K562 (cell line): ENCODE measurements around the gene FOXRED2. TPM values are rescaled to one million over a fixed set of nuclear protein-coding genes. Genes with fewer than 3 reads are reported as not detected.

Experiments
- ATAC-seq: fragments of 200-7000 bp; cut with Tn5 transposase; 3 replicates; pipeline ENCODE4 v1.9.1; 2020; ENCODE audit warnings: moderate library complexity
- Bru-seq: library from RNA; stranded (reverse); fragments of 400-500 nt; gene quantifications from one replicate; lab custom pipeline; 2021; lab: Mats Ljungman, UMichigan
- BruChase-seq, 2 experiments: library from RNA; stranded (reverse); fragments of 400-500 nt; gene quantifications; one replicate each; lab custom pipeline; 2021; lab: Mats Ljungman, UMichigan
- BruUV-seq: library from RNA; stranded (reverse); fragments of 400-500 nt; replicated peaks from 2 replicates; lab custom pipeline; 2021; lab: Mats Ljungman, UMichigan
- CTCF ChIA-PET: fragments of 300-600 bp; formaldehyde crosslinking; extraction: SDS; loops from one replicate; lab custom pipeline; 2021; ENCODE audit warnings: low intra/inter-chr PET ratio; lab: Yijun Ruan, JAX
- POLR2A ChIA-PET: fragments of 300-600, 350-650 bp; sonication (Branson Sonifier 250); formaldehyde crosslinking; extraction: SDS; loops from one replicate; lab custom pipeline; 2021; ENCODE audit warnings: antibody characterized with exemption, inconsistent platforms; lab: Yijun Ruan, JAX
- DNase-seq, 4 experiments: peaks; one replicate each; pipeline versions ENCODE4 v3.0.0 to v3.0.0-alpha.2; 2011 to 2018; ENCODE audit warnings: low spot score in 3 of 4, mixed read lengths in 3 of 4; ENCODE audit errors: extremely low read depth in 1 of 4
- FAIRE-seq: peaks from 2 replicates; lab custom pipeline; 2011; peaks lifted over from hg19 to GRCh38; lab: Jason Lieb, UNC
- H2AFZ ChIP-seq: 2 replicates; pipeline ENCODE4 v1.6.0; 2011; ENCODE audit warnings: low read depth, low read length, control low read depth, inconsistent platforms
- H3K27ac ChIP-seq: fragments of 200-600 bp; 3 replicates; pipeline ENCODE4 v1.8.0; 2011; ENCODE audit warnings: low read depth, mild to moderate bottlenecking, control low read depth, inconsistent platforms, low read length, moderate library complexity, mixed read lengths; ENCODE audit errors: extremely low read depth
- H3K27me3 ChIP-seq, 2 experiments: fragments of 300-600 bp in 1 of 2; 2 replicates in 1 of 2; 3 replicates in 1 of 2; pipeline versions ENCODE4 v1.6.0 to v1.8.0; 2011; ENCODE audit warnings: inconsistent platforms in 2 of 2, low read length in 2 of 2, mild to moderate bottlenecking in 1 of 2, mixed read lengths in 1 of 2, moderate library complexity in 1 of 2; ENCODE audit not compliant: control insufficient read depth in 2 of 2, insufficient read depth in 2 of 2
- H3K36me3 ChIP-seq: fragments of 300-600 bp; 3 replicates; pipeline ENCODE4 v1.8.0; 2011; ENCODE audit warnings: mild to moderate bottlenecking, low read length, inconsistent platforms; ENCODE audit not compliant: control insufficient read depth, insufficient read depth
- H3K4me1 ChIP-seq, 2 experiments: fragments of 200-600 bp in 1 of 2; replicated peaks in 1 of 2; 2 replicates in 1 of 2; 3 replicates in 1 of 2; pipeline versions ENCODE4 v1.5.1 to v1.8.0; 2011; ENCODE audit warnings: inconsistent platforms in 2 of 2, low read length in 2 of 2, mild to moderate bottlenecking in 1 of 2, mixed read lengths in 1 of 2, moderate library complexity in 1 of 2; ENCODE audit not compliant: control insufficient read depth in 2 of 2, insufficient read depth in 2 of 2
- H3K4me2 ChIP-seq: 2 replicates; pipeline ENCODE4 v1.6.1; 2011; ENCODE audit warnings: low read length, control low read depth, inconsistent platforms, mixed read lengths; ENCODE audit not compliant: insufficient read depth
- H3K4me3 ChIP-seq: fragments of 200-600 bp; sonication (generic), shearing (Covaris generic); 2 replicates; pipeline ENCODE4 v1.5.1; 2016; ENCODE audit warnings: control low read depth, inconsistent platforms
- H3K79me2 ChIP-seq: fragments of 200-600 bp; 3 replicates; pipeline ENCODE4 v1.8.0; 2011; ENCODE audit warnings: low read length, inconsistent platforms; ENCODE audit not compliant: control insufficient read depth, insufficient read depth
- H3K9ac ChIP-seq, 2 experiments: 2 replicates each; pipeline versions ENCODE4 v1.6.0 to v1.6.1; 2011; ENCODE audit warnings: low read depth in 2 of 2, low read length in 2 of 2, control low read depth in 1 of 2, inconsistent platforms in 1 of 2, mild to moderate bottlenecking in 1 of 2, mixed read lengths in 1 of 2; ENCODE audit not compliant: insufficient read depth in 1 of 2
- H3K9me1 ChIP-seq: one replicate; pipeline ENCODE4 v1.6.0; 2011; ENCODE audit warnings: inconsistent platforms, mild to moderate bottlenecking, low read length, moderate library complexity; ENCODE audit not compliant: control insufficient read depth, insufficient read depth
- H3K9me3 ChIP-seq: replicated peaks from 2 replicates; pipeline ENCODE4 v1.5.1; 2011; ENCODE audit warnings: low read depth, low read length, inconsistent platforms; ENCODE audit not compliant: control insufficient read depth, insufficient read depth
- H4K20me1 ChIP-seq: replicated peaks from 2 replicates; pipeline ENCODE4 v1.6.1; 2011; ENCODE audit warnings: low read length, inconsistent platforms, mixed read lengths; ENCODE audit not compliant: control insufficient read depth, insufficient read depth
- FOXP4 ChIP-seq: sonication (generic); formaldehyde crosslinking; IDR thresholded peaks from 2 replicates; pipeline ENCODE4 v1.8.0; 2022; ENCODE audit warnings: mild to moderate bottlenecking, missing genetic modification reagents, borderline replicate concordance
- GTF2F1 ChIP-seq: IDR thresholded peaks from 2 replicates; pipeline ENCODE4 v1.6.1; 2011; ENCODE audit warnings: low read depth, low read length, improper control_type of control experiment
- PATZ1 ChIP-seq: fragments of 250-450 bp; sonication (Bioruptor Pico); IDR thresholded peaks from 2 replicates; pipeline ENCODE4 v1.5.0; 2020; ENCODE audit warnings: mild to moderate bottlenecking, borderline replicate concordance
- RBFOX2 ChIP-seq: fragments of 200-400 bp; formaldehyde crosslinking; IDR thresholded peaks from 2 replicates; pipeline ENCODE4 v1.6.1; 2017; ENCODE audit warnings: low read depth, mild to moderate bottlenecking, low read length, moderate library complexity
- WGBS: fragments of 100-300 bp; shearing (Covaris generic); methylation state at CpG from one replicate; pipeline ENCODE4 v1.1.6; 2016; ENCODE audit warnings: low coverage, mixed read lengths; ENCODE audit not compliant: insufficient coverage; ENCODE audit errors: missing lambda C conversion rate; 5-methylcytosine and 5-hydroxymethylcytosine counted together
- in situ Hi-C: fragments of 300-500 bp; cut with MboI; formaldehyde crosslinking; loops from 4 replicates; pipeline ENCODE4 v1.15.0; 2018; ENCODE audit warnings: inconsistent platforms, mixed read lengths
- intact Hi-C: fragments of 100-400 bp; cut with micrococcal nuclease; formaldehyde crosslinking; loops from 2 replicates; pipeline ENCODE4 v1.14.2; 2022
- long read RNA-seq, 3 experiments: library from polyadenylated mRNA in 2 of 3; library from RNA in 1 of 3; unstranded in 2 of 3; stranded (forward) in 1 of 3; transcript quantifications; one replicate each; pipeline ENCODE4 v2.0.0, GENCODE V29; 2019 to 2022
- polyA minus RNA-seq, 3 experiments: library from RNA; depleted of rRNA, polyadenylated mRNA; stranded (reverse); fragments of >200 nt; gene quantifications; 2 replicates each; pipeline ENCODE4 v1.2.3, GENCODE V29; 2011
- polyA plus RNA-seq, 8 experiments: library from polyadenylated mRNA; depleted of rRNA in 4 of 8; stranded (reverse) in 5 of 8; unstranded in 3 of 8; fragments of >200 nt; fragmentation: Nextera tagmentation in 2 of 8; fragmentation: Illumina TruSeq in 1 of 8; extraction: Ambion mirVana in 2 of 8; extraction: Trizol in 1 of 8; gene quantifications; 2 replicates each; pipeline versions ENCODE4 v1.2.1 to v1.2.3, GENCODE V29; 2011 to 2014; ENCODE audit warnings: inconsistent platforms in 1 of 8, missing spikeins in 1 of 8
- total RNA-seq, 7 experiments: library from RNA; depleted of rRNA in 6 of 7; stranded (reverse); fragments of >200 nt in 6 of 7; fragmentation: Illumina TruSeq in 2 of 7; extraction: Trizol in 2 of 7; gene quantifications; 2 replicates each; pipeline versions ENCODE4 v1.2.1 to v1.2.3, GENCODE V29; 2011 to 2021; ENCODE audit warnings: low replicate concordance in 1 of 7
- TF ChIP-seq, protein P1 (sequence below), 3 experiments: fragments of 200-800 bp in 1 of 3; fragments of 250-450 bp in 1 of 3; fragments of 450-650 bp in 1 of 3; sonication (Bioruptor Pico) in 1 of 3; sonication (Bioruptor generic) in 1 of 3; formaldehyde crosslinking in 1 of 3; IDR thresholded peaks; 2 replicates each; pipeline versions ENCODE4 v1.6.1 to v1.8.0; 2016 to 2022; ENCODE audit warnings: mild to moderate bottlenecking in 2 of 3, missing genetic modification characterization in 2 of 3, missing compliant biosample characterization in 1 of 3, moderate library complexity in 1 of 3

FOXRED2 gene
- 10.1 and 19.1 TPM in 2 replicates for total RNA-seq (2011; cell fraction: chromatin; rRNA removed; ENCODE audit: low replicate concordance)
- 17.4 and 20.0 TPM in 2 replicates for total RNA-seq (2011; cell fraction: nucleolus; rRNA removed)
- 16.1 and 24.4 TPM in 2 replicates for total RNA-seq (2011; cell fraction: nucleoplasm; rRNA removed)
- 11.2 and 14.1 TPM in 2 replicates for total RNA-seq (2014; rRNA removed)
- 5.7 and 5.8 TPM in 2 replicates for total RNA-seq (2014; rRNA removed; fragmentation: Illumina TruSeq; extraction: Trizol)
- 7.8 and 8.9 TPM in 2 replicates for total RNA-seq (2015; rRNA removed; fragmentation: Illumina TruSeq; extraction: Trizol)
- total RNA-seq (2021): 42.3 and 48.4 TPM in 2 replicates
- polyA plus RNA-seq (2011; rRNA removed): 2.8 and 3.8 TPM in 2 replicates
- polyA plus RNA-seq (2011; cell fraction: cytosol; rRNA removed): 4.5 and 6.9 TPM in 2 replicates
- 5.0 and 9.6 TPM in 2 replicates for polyA plus RNA-seq (2011; cell fraction: nucleus; rRNA removed)
- polyA plus RNA-seq (2012): 15.8 and 21.8 TPM in 2 replicates
- polyA plus RNA-seq (2014; fragmentation: Illumina TruSeq; extraction: Trizol): 19.8 and 20.6 TPM in 2 replicates
- polyA plus RNA-seq (2014; fragmentation: Nextera tagmentation; extraction: Ambion mirVana): 1 to 10 TPM; 5.4 to 5.7 TPM
- 10.1 and 14.3 TPM in 2 replicates for polyA plus RNA-seq (2014; rRNA removed)
- polyA minus RNA-seq (2011; rRNA and poly(A)+ RNA removed): 4.2 and 5.8 TPM in 2 replicates
- 11.1 and 14.3 TPM in 2 replicates for polyA minus RNA-seq (2011; cell fraction: cytosol; rRNA and poly(A)+ RNA removed)
- polyA minus RNA-seq (2011; cell fraction: nucleus; rRNA and poly(A)+ RNA removed): 4.0 and 4.6 TPM in 2 replicates
- percentile 57 among the genes with signal in this experiment for Bru-seq, nascent RNA
- BruChase-seq, experiment 1, labeled RNA remaining after a 2-hour chase: percentile 57 among the genes with signal in this experiment
- percentile 57 among the genes with signal in this experiment for BruChase-seq, experiment 2, labeled RNA remaining after a 6-hour chase
- long read RNA-seq, experiment 1, partial matches to known transcripts: 6 of 123 reads
- long read RNA-seq, experiment 1, other reads (novel, unspliced or antisense): 115 of 123 reads
- long read RNA-seq, experiment 2, full-length matches to known transcripts: 8 of 41 reads
- long read RNA-seq, experiment 2, partial matches to known transcripts: 0 of 41 reads
- long read RNA-seq, experiment 2, other reads (novel, unspliced or antisense): 33 of 41 reads
- long read RNA-seq, experiment 3, partial matches to known transcripts: 3 of 4 reads
- long read RNA-seq, experiment 3, other reads (novel, unspliced or antisense): 1 of 4 reads

DNA sequence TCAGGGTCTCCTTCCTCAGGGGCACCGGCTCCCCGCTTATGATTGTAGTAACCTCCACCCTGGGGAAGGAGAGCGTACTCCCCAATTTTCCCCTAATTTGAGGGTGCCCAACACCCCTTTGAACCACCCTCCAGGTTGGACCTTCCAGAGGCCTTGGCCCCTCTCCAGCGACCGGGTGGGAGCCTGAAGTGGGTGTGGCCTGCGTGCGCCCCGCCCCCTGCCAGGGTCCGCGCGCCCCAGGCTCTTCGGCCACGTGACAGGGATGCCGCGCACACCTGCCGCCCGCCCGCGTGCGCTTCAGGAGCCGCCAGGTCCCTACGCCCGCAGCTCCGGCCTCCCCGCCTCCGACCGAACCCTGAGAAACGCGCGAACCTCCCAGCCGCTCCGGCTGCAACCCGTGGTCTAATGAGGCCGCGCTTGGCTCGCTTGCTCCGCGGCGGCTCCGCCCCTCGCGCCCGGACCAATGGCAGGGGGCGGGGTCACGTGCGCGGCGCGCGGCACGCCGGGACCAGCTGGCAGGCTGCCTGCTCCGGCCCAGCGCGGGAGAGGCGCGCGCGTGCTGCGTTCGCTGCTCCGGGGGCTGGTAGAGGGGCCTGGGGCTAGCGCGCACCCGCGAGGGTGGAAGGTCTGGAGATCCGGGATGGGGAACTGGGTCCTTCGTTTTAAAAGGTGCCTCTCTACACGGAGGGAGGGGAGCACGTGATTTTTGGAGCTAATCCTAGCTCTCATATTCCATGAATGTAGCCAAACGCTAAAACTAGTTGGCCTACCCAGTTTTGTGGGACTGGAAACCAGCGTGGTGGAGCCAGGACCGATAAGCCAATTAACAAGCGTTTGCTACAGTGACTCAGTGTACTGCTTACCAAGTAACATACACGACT lies at the start of gene FOXRED2:
FOXRED2 (minus strand) TSS at position 404 of the 881 bp plus-strand sequence. CDS start 618 bp downstream, outside the sequence.
- in situ Hi-C loops (no loop called here), intact Hi-C loops (loop anchor here (2.0 kb wide), 1 partner anchor 26 kb away; the partner anchor contains the start of gene TXN2)
- ChIA-PET POLR2A (interaction anchor here (0.7 to 2.6 kb wide), 8 partner anchors 9 to 26 kb away, joined by 3 to 13 read pairs (median 4); no protein-coding TSS in a partner anchor), CTCF (no interaction called here)
- Histone ChIP-seq H3K9me3 (no peaks in the 10 kb centered on the region), H3K9me1 (no peaks in the 10 kb centered on the region), H3K36me3 (peaks cover 43% of the 10 kb centered on the region), H3K27me3 (no peaks in the 10 kb centered on the region), H3K9ac (peak within 1 kb of the TSS; percentile 45 to 88), H3K4me3 (peak within 1 kb of the TSS; percentile 53), H3K4me1 (peaks cover 19 to 31% of the 10 kb centered on the region in 2 experiments), H3K27ac (peak within 1 kb of the TSS; percentile 66), H3K79me2 (peaks cover 17% of the 10 kb centered on the region), H2AFZ (peak within 1 kb of the TSS; percentile 82), H3K4me2 (peak within 1 kb of the TSS; percentile 78), H4K20me1 (no peaks in the 10 kb centered on the region)
- FAIRE-seq (peak; percentile 85), ATAC-seq (peak; percentile 92), DNase-seq (peak; percentile 90 to 94 (median 93))
- TSS peak; percentile 28 for BruUV-seq
- WGBS: 3% methylated on average over 25 of the region's 75 CpGs
- TF ChIP-seq FOXP4: no peak
- TF ChIP-seq RBFOX2: peak; percentile 94
- TF ChIP-seq, protein P1, sequence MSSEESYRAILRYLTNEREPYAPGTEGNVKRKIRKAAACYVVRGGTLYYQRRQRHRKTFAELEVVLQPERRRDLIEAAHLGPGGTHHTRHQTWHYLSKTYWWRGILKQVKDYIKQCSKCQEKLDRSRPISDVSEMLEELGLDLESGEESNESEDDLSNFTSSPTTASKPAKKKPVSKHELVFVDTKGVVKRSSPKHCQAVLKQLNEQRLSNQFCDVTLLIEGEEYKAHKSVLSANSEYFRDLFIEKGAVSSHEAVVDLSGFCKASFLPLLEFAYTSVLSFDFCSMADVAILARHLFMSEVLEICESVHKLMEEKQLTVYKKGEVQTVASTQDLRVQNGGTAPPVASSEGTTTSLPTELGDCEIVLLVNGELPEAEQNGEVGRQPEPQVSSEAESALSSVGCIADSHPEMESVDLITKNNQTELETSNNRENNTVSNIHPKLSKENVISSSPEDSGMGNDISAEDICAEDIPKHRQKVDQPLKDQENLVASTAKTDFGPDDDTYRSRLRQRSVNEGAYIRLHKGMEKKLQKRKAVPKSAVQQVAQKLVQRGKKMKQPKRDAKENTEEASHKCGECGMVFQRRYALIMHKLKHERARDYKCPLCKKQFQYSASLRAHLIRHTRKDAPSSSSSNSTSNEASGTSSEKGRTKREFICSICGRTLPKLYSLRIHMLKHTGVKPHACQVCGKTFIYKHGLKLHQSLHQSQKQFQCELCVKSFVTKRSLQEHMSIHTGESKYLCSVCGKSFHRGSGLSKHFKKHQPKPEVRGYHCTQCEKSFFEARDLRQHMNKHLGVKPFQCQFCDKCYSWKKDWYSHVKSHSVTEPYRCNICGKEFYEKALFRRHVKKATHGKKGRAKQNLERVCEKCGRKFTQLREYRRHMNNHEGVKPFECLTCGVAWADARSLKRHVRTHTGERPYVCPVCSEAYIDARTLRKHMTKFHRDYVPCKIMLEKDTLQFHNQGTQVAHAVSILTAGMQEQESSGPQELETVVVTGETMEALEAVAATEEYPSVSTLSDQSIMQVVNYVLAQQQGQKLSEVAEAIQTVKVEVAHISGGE (CRISPR knock-in tag; IDR thresholded peaks at IDR 0.05): no peak; a peak in 1 of 6 replicates
- TF ChIP-seq GTF2F1: peak; percentile 30; the same call in 1 of the 2 replicates
- TF ChIP-seq PATZ1: no peak
